NCI-H460 (cell line): Measurements from ENCODE around the gene ZXDC. TPM values are rescaled to one million over a fixed set of nuclear protein-coding genes. Genes with fewer than 3 reads are reported as not detected.

ENCODE experiments used
- DNase-seq: peaks from one replicate; pipeline ENCODE4 v3.0.0-alpha.2; 2016; ENCODE audit warnings: low read depth; ENCODE audit errors: extremely low read depth
- total RNA-seq: library from RNA; depleted of rRNA; stranded (reverse); fragments of >200 nt; shearing (Covaris generic); gene quantifications from 2 replicates; pipeline ENCODE4 v1.2.3, GENCODE V29; 2014

The ZXDC gene
- total RNA-seq, 1 experiment from 2014 or later, result 20.6 TPM

- no peak for DNase-seq
Observed at GRCh38 chr3:126456766-126457388, 18.8 kb downstream of the ZXDC start.

- DNase-seq, result no peak
Observed at GRCh38 chr3:126456211-126456610, 19.5 kb downstream of the ZXDC start.

- DNase-seq, result no peak
Observed at GRCh38 chr3:126454437-126455198, 21.1 kb downstream of the ZXDC start.

- DNase-seq, result no peak
Observed at GRCh38 chr3:126454025-126454424, 21.7 kb downstream of the ZXDC start.

- no peak for DNase-seq
Observed at GRCh38 chr3:126452213-126452612, 23.5 kb downstream of the ZXDC start.

GRCh38 chr3:126451511-126451910, 24.2 kb downstream of the ZXDC start:
- no peak for DNase-seq

- no peak for DNase-seq
Observed at GRCh38 chr3:126450744-126451143, 24.9 kb downstream of the ZXDC start.

- no peak for DNase-seq
Observed at GRCh38 chr3:126450219-126450618, 25.5 kb downstream of the ZXDC start.

- DNase-seq, result no peak
Observed at GRCh38 chr3:126449621-126450051, 26.1 kb downstream of the ZXDC start.

- no peak for DNase-seq
Observed at GRCh38 chr3:126448893-126449180, 26.9 kb downstream of the ZXDC start.

GRCh38 chr3:126448136-126448892, 27.4 kb downstream of the ZXDC start:
- DNase-seq, result no peak

GRCh38 chr3:126447456-126448106, 28.1 kb downstream of the ZXDC start:
- DNase-seq, result no peak

- DNase-seq, result no peak
Observed at GRCh38 chr3:126446791-126447190, 28.9 kb downstream of the ZXDC start.

- DNase-seq, result no peak
Observed at GRCh38 chr3:126446301-126446700, 29.4 kb downstream of the ZXDC start.

- DNase-seq, result no peak
Observed at GRCh38 chr3:126445506-126445905, 30.2 kb downstream of the ZXDC start.

- no peak for DNase-seq
Observed at GRCh38 chr3:126442856-126443242, 32.8 kb downstream of the ZXDC start.

- DNase-seq, result no peak
Observed at GRCh38 chr3:126442094-126442855, 33.4 kb downstream of the ZXDC start.

- no peak for DNase-seq
Observed at GRCh38 chr3:126441256-126441880, 34.3 kb downstream of the ZXDC start.

GRCh38 chr3:126440709-126440995, 35.0 kb downstream of the ZXDC start:
- no peak for DNase-seq

GRCh38 chr3:126439968-126440708, 35.6 kb downstream of the ZXDC start:
- no peak for DNase-seq
